ENCODE data around the gene PRTG. TPM values are rescaled to one million over a fixed set of nuclear protein-coding genes. Genes with fewer than 3 reads are reported as not detected.
A peak's percentile ranks its signal among the peaks of the same experiment; 100 is the strongest.

The PRTG gene
- total RNA-seq, 4 donors from 2014 or later, result 40.3 to 146 (median 89.0) TPM

- TF ChIP-seq POLR2A (IDR thresholded peaks at IDR 0.05), result no peak
- TF ChIP-seq, protein P1, sequence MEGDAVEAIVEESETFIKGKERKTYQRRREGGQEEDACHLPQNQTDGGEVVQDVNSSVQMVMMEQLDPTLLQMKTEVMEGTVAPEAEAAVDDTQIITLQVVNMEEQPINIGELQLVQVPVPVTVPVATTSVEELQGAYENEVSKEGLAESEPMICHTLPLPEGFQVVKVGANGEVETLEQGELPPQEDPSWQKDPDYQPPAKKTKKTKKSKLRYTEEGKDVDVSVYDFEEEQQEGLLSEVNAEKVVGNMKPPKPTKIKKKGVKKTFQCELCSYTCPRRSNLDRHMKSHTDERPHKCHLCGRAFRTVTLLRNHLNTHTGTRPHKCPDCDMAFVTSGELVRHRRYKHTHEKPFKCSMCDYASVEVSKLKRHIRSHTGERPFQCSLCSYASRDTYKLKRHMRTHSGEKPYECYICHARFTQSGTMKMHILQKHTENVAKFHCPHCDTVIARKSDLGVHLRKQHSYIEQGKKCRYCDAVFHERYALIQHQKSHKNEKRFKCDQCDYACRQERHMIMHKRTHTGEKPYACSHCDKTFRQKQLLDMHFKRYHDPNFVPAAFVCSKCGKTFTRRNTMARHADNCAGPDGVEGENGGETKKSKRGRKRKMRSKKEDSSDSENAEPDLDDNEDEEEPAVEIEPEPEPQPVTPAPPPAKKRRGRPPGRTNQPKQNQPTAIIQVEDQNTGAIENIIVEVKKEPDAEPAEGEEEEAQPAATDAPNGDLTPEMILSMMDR (IDR thresholded peaks at IDR 0.05), result no peak
- Histone ChIP-seq H3K27me3 (no peaks in the 10 kb centered on the region), H3K27ac (no peak overlapping the region), H3K36me3 (no peaks in the 10 kb centered on the region), H3K9me3 (no peaks in the 10 kb centered on the region), H3K4me3 (replicated peaks in 1 of 3) (no peak overlapping the region), H3K4me1 (no peaks in the 10 kb centered on the region)
- DNase-seq, result no peak
- WGBS, 2 donors, result 51 to 79% methylated on average over 1 of the region's 1 CpG
- intact Hi-C loops (cut with DNase I), result no loop called here
Observed at GRCh38 chr15:55685286-55685685, 57.7 kb downstream of the PRTG start.

- Histone ChIP-seq H3K36me3 (no peaks in the 10 kb centered on the region), H3K9me3 (no peaks in the 10 kb centered on the region), H3K27ac (no peak overlapping the region), H3K4me1 (no peaks in the 10 kb centered on the region), H3K27me3 (no peaks in the 10 kb centered on the region), H3K4me3 (replicated peaks in 1 of 3) (no peak overlapping the region)
- DNase-seq, result no peak
- TF ChIP-seq POLR2A (IDR thresholded peaks at IDR 0.05), result no peak
- TF ChIP-seq, protein P1 (IDR thresholded peaks at IDR 0.05), result no peak
- intact Hi-C loops (cut with DNase I), result no loop called here
Observed at GRCh38 chr15:55683376-55683775, 59.6 kb downstream of the PRTG start.

DNA sequence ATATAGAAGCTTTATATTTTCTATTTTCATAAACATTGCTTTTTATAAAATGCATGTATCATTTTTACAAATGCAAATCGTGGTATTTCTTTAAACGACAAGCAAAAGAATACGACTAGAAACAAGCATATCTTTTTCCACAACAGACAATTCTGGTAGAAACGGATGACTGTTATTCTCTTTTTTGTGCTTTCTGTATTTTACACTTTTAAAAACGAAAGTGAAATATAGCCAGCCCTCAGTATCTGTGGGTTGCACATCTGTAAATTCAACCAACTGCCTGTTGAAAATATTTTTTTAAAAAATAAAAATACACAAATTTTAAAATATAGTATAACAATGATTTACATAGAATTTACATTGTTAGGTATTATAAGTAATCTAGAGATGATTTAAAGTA is 61.3 kb downstream of the PRTG start:
- Histone ChIP-seq H3K4me1 (peaks cover under 1 to 10% of the 10 kb centered on the region in 2 donors), H3K27ac (no peak overlapping the region), H3K9me3 (no peaks in the 10 kb centered on the region), H3K27me3 (no peaks in the 10 kb centered on the region), H3K4me3 (replicated peaks in 1 of 3) (no peak overlapping the region), H3K36me3 (no peaks in the 10 kb centered on the region)
- 87 to 93% methylated on average over 5 of the region's 5 CpGs for WGBS, 2 donors
- DNase-seq, result no peak
- intact Hi-C loops (cut with DNase I), result no loop called here
- no peak for TF ChIP-seq POLR2A (IDR thresholded peaks at IDR 0.05)
- TF ChIP-seq, protein P1 (IDR thresholded peaks at IDR 0.05), result no peak

- no peak for DNase-seq
- Histone ChIP-seq H3K27me3 (no peaks in the 10 kb centered on the region), H3K4me1 (peaks cover 16 to 17% of the 10 kb centered on the region in 2 donors), H3K9me3 (no peaks in the 10 kb centered on the region), H3K4me3 (replicated peaks in 1 of 3) (no peak overlapping the region), H3K36me3 (no peaks in the 10 kb centered on the region), H3K27ac (peak overlapping the region; percentile 21 to 89 (median 60))
- TF ChIP-seq, protein P1 (IDR thresholded peaks at IDR 0.05), result no peak
- TF ChIP-seq POLR2A (IDR thresholded peaks at IDR 0.05), result no peak
- intact Hi-C loops (cut with DNase I), result no loop called here
- 24 to 33% methylated on average over 2 of the region's 2 CpGs for WGBS, 2 donors
Observed at GRCh38 chr15:55676507-55676906, 66.4 kb downstream of the PRTG start.

GRCh38 chr15:55673287-55673686 is 69.7 kb downstream of the PRTG start:
- TF ChIP-seq, protein P1 (IDR thresholded peaks at IDR 0.05), result no peak
- no peak for TF ChIP-seq POLR2A (IDR thresholded peaks at IDR 0.05)
- H3K27ac ChIP-seq, result peak overlapping the region; percentile 6 to 49 (median 47)
- H3K4me3 ChIP-seq (replicated peaks in 1 of 3), result no peak overlapping the region
- peak; percentile 87 to 88 for DNase-seq
- H3K36me3 ChIP-seq, result no peaks in the 10 kb centered on the region
- H3K27me3 ChIP-seq, result no peaks in the 10 kb centered on the region
- peaks cover 16 to 17% of the 10 kb centered on the region in 2 donors for H3K4me1 ChIP-seq
- no peaks in the 10 kb centered on the region for H3K9me3 ChIP-seq
- intact Hi-C loops (cut with DNase I), result no loop called here
- 20 to 52% methylated on average over 10 of the region's 10 CpGs for WGBS, 2 donors
